Astrocyte of the cerebellum (primary cell): Measurements from ENCODE around the gene OSBPL5.

Experiments used
- DNase-seq: peaks from one replicate; pipeline ENCODE4 v3.0.0-alpha.2; 2011; ENCODE audit warnings: low read depth
- H3K4me3 ChIP-seq: 2 replicates; pipeline ENCODE4 v1.5.1; 2011; ENCODE audit warnings: mild to moderate bottlenecking, low read depth, low read length, moderate library complexity
- in situ Hi-C: cut with HindIII; loops from 2 replicates; pipeline ENCODE4 v1.10.0; 2017; ENCODE audit warnings: low sequenced_read_pairs
- TF ChIP-seq, protein P1 (sequence below): IDR thresholded peaks from 2 replicates; pipeline ENCODE4 v1.5.1; 2012; ENCODE audit warnings: low read length, low read depth, moderate library complexity, mild to moderate bottlenecking; ENCODE audit errors: missing control alignments

OSBPL5 gene

DNA sequence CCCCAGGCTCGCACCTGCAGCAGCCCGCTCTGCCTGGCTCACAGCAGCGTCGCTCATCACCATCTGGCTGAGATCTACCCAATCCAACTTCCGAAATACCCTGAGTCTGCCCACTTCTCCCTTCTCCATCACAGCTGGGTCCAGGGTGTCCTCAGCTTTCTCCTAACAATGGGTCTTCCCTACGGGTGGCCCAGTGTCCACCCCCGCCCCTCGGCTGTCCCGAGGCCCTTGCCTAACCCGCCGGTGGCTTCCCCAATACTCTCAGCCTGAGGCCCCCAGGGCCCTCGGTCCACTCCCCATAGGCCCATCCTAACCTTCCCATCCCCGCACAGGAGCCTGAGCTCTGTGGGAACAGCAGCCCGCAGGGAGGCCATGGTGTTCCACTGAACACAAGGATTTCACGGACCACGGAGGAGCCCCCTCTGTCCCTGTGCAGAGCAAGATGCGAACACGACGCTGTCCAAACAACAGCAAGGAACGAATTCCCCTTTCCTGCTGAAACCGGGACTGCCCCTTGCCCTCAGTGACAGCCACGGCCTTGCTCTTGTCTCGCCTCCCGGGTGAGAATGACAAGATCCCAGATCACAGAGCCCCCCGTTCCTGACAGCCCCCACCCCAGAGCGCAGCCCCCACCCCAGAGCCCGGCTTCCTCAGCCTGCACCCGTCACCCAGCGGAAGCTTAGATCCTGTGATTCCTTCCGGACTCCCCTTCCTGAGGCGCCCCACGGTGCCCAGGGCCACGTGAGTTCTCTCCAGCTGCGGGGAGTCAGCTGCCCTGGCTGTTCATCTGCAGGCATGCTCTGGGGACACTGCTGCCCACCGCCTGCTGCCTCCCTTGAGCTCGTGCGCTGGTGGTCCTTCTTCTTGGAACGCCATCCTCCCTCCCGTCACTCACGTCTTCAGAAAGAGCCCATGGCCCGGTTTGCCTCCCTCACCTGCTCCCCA, 59.0 kb downstream of the OSBPL5 start:
- TF ChIP-seq, protein P1, sequence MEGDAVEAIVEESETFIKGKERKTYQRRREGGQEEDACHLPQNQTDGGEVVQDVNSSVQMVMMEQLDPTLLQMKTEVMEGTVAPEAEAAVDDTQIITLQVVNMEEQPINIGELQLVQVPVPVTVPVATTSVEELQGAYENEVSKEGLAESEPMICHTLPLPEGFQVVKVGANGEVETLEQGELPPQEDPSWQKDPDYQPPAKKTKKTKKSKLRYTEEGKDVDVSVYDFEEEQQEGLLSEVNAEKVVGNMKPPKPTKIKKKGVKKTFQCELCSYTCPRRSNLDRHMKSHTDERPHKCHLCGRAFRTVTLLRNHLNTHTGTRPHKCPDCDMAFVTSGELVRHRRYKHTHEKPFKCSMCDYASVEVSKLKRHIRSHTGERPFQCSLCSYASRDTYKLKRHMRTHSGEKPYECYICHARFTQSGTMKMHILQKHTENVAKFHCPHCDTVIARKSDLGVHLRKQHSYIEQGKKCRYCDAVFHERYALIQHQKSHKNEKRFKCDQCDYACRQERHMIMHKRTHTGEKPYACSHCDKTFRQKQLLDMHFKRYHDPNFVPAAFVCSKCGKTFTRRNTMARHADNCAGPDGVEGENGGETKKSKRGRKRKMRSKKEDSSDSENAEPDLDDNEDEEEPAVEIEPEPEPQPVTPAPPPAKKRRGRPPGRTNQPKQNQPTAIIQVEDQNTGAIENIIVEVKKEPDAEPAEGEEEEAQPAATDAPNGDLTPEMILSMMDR = no peak
- H3K4me3 ChIP-seq = no peak overlapping the region
- DNase-seq = no peak
- in situ Hi-C loops = loop anchor here (5.0 kb wide), 1 partner anchor 69 kb away; no protein-coding TSS in a partner anchor

DNA sequence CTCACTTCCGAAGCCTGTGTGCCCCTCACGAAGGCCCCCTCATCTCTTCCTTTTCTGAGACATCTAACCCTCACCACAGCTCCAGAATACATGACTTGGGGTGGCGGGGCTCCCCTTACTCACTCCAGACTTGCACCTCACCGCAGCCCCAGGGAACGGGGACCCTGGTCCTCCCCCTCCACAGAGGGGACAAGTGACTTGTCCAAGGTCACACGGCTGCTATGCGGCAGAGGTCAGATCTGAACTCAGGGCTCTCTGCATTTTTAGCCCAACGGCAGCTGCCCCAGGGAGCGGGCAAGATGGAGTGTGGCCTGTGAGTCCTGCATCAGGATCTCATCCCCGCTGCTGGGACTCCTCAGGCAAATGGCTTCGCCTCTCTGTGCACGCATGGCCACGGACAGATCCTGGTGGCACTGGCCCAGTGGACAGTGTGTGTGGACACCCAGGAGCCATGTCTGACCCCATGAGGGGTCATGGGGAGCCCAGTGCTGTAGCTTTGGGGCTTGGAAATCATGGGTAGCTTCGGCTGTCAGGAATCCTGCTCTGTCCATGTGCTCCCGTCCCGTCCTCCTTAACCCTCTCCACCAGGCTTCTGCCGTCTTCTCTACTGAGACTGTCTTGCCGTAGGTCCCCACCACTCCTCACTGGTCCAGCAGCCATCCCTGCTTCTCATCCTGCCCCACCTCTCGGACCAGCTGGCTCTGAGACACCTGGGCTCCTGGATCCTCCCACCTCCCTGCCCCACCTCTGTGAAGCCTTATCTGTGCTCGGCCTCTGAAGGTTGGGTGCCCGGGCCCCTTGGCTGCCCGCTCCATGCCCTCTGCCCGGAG, 59.9 kb downstream of the OSBPL5 start:
- no peak overlapping the region for H3K4me3 ChIP-seq
- DNase-seq = no peak
- in situ Hi-C loops = loop anchor here (5.0 kb wide), 1 partner anchor 68 kb away; no protein-coding TSS in a partner anchor
- TF ChIP-seq, protein P1 = no peak

GRCh38 chr11:3104051-3104714, 60.9 kb downstream of the OSBPL5 start:
- in situ Hi-C loops = no loop called here
- DNase-seq = no peak
- TF ChIP-seq, protein P1 = no peak
- H3K4me3 ChIP-seq = no peak overlapping the region

- in situ Hi-C loops = no loop called here
- TF ChIP-seq, protein P1 = no peak
- no peak overlapping the region for H3K4me3 ChIP-seq
- no peak for DNase-seq
Observed at GRCh38 chr11:3103076-3103475, 62.0 kb downstream of the OSBPL5 start.

DNA sequence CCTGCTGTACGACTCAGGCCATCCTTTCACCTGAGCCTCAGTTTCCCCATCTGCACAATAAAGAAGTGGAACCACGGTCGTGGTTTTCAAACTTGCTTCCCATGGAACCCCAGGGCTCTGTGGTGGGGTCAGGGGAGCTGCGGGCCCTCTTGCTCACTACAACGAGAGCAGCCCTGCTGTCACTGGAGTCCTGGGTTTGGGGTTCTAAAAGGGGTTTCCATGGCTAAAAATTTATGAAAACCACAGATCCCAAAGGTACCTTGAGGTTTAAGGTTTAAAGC, 62.5 kb downstream of the OSBPL5 start:
- H3K4me3 ChIP-seq = no peak overlapping the region
- TF ChIP-seq, protein P1 = no peak
- in situ Hi-C loops = no loop called here
- no peak for DNase-seq
